Right renal pelvis (tissue), 4 donors: ENCODE data around the gene NT5C2. TPM values are rescaled to one million over a fixed set of nuclear protein-coding genes. Genes with fewer than 3 reads are reported as not detected.

ENCODE experiments used
- polyA plus RNA-seq, 4 donors: library from polyadenylated mRNA; unstranded; fragments of 120-200 nt; gene quantifications; one replicate each; pipeline ENCODE4 v1.2.1, GENCODE V29; 2013; ENCODE audit not compliant: insufficient read length in 4 of 4

The NT5C2 gene
- polyA plus RNA-seq, 4 donors, result 87.2 to 120 (median 114) TPM

Other genes starting within 250 kb of the NT5C2 start
- gene RPEL1, start 52.6 kb upstream of the NT5C2 start, polyA plus RNA-seq, result under 1 TPM; 0.11 to 0.21 (median 0.16) TPM
- gene INA, start 83.9 kb upstream of the NT5C2 start, polyA plus RNA-seq, result 1 to 10 TPM in 2 of 4 donors, under 1 TPM in 2; 0.30 to 1.7 (median 0.92) TPM
- gene PCGF6, start 157.9 kb upstream of the NT5C2 start, polyA plus RNA-seq, result 10 to 100 TPM; 13.4 to 16.7 (median 15.1) TPM
- 1 to 10 TPM; 7.0 to 9.0 (median 8.4) TPM for gene TAF5, start 174.7 kb upstream of the NT5C2 start, polyA plus RNA-seq
- 100 to 1,000 TPM; 223 to 267 (median 239) TPM for gene ATP5MK, start 203.2 kb upstream of the NT5C2 start, polyA plus RNA-seq
- gene PDCD11, start 203.4 kb upstream of the NT5C2 start, polyA plus RNA-seq, result 10 to 100 TPM; 31.0 to 36.1 (median 34.8) TPM